CD4-positive, alpha-beta T cell treated with Interleukin-17A for 4 hours (primary cell): ENCODE results near the gene DAPP1.

Experiments used
- DNase-seq: peaks from one replicate; pipeline ENCODE4 v3.0.0-alpha.2; 2020; ENCODE audit warnings: mixed read lengths

Gene DAPP1

DNA sequence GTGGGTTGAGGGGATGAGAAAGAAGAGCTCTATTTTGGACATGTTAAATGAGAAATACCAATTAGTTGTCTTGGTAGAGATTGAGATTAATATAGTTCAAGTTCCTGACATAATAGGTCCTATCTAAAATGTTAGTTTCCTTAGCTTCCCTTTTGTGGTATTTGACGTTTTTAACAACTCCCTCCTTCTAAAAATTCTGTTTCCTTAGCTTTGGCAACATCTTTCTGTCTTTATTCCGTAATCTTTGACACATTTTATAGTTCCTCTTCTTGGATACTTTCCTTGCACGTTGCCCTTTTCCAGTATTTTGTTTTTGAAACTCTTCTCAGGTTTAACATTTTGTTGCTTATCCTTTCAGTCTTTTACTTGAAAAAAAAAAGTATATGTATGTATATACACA is 40.7 kb downstream of the DAPP1 start:
- DNase-seq, result no peak

- DNase-seq, result no peak
These were observed 43.0 kb downstream of the DAPP1 start for GRCh38 chr4:99859618-99860017.

GRCh38 chr4:99860521-99860920 is 43.9 kb downstream of the DAPP1 start:
- no peak for DNase-seq

GRCh38 chr4:99861120-99861905 is 44.7 kb downstream of the DAPP1 start:
- DNase-seq, result no peak

GRCh38 chr4:99863804-99864203 is 47.2 kb downstream of the DAPP1 start:
- DNase-seq, result no peak

DNA sequence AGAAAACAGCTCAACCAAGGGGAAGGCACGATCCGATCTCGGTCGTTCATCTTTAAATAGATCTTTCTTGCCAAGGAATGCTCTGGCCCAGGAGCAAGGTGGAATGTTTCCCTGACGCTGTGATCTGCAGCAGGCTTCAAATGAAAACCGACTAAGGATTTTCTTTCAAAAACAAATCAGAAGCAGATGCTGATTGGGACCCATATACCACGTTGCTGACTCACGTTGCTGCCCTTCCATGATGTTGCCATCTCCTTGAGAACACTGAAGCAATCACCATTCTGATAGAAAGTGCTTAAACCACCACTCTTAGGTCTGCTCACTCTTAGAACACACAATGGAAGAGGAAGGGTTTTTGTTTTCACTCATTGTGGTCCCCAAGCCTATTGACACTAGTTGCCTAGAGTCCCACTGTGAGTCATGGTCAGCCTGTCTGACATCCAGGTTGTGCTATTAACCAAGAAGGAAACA is 51.5 kb downstream of the DAPP1 start:
- no peak for DNase-seq

DNA sequence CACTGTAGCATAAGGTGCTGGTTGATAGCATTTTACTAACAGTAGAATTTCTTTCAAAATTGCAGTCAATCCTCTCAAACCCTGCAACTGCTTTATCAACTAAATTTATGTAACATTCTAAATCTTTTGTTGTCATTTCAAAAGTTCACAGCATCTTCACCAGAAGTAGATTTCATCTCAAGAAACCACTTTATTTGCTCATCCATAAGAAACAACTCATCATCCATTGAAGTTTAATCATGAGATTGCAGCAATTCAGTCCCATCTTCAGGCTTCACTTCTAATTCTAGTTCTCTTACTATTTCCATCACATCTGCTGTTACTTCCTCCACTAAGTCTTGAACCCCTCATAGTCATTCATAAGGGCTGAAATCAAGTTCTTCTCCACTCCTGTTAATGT is 55.9 kb downstream of the DAPP1 start:
- DNase-seq, result no peak

- DNase-seq, result no peak
These were observed 58.4 kb downstream of the DAPP1 start for GRCh38 chr4:99875071-99875470.

GRCh38 chr4:99876946-99877345 is 60.3 kb downstream of the DAPP1 start:
- no peak for DNase-seq

DNA sequence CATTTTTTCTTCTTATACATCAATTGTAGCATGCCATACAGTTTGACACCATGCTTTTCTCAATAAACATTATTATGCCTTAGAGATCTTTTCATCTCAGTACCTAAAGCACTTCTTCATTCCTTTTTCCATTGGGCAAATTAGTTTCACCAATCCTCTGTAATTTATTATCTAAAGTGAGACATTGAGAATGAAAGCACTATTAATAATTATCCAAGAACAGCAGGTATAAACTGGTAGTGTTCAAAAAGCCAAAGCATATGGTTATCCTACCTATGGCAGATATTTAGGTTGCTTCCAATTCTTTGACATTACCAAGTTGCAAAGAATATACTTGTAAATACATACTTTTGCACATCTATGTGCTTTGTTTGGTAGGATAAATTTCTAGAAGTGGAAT is 62.0 kb downstream of the DAPP1 start:
- DNase-seq, result no peak

- DNase-seq, result no peak
These were observed 62.8 kb downstream of the DAPP1 start for GRCh38 chr4:99879458-99879857.

DNA sequence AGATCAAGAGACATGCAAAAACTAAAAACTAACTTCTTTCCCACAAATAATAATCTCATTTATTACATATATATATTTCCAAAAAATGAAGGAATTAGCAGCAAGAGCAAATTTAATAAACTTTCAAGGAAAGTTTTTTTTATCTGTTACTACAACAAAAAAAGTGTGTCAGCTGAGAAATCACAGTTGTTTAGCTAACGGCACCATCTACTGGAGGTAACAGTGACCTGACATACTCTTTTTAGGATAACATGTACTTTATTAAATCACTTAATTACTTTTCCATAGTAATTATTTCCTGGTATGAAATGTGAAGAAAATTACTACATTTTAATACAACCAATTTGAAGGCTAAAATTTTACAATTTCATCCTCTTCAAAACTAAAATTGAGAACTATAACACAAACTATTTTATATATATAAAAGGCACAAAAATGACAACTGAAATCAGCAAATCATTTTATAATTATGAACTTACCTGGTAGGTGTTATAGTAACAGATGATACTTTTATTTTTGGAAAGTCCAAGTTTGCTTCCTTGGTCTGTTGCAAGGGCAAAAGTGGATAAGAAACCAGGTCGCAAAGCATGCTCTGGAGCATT is 68.5 kb downstream of the DAPP1 start:
- peak; percentile 39 for DNase-seq

- no peak for DNase-seq
These were observed 69.1 kb downstream of the DAPP1 start for GRCh38 chr4:99885687-99886086.

- DNase-seq, result no peak
These were observed 69.5 kb downstream of the DAPP1 start for GRCh38 chr4:99886146-99886545.

DNA sequence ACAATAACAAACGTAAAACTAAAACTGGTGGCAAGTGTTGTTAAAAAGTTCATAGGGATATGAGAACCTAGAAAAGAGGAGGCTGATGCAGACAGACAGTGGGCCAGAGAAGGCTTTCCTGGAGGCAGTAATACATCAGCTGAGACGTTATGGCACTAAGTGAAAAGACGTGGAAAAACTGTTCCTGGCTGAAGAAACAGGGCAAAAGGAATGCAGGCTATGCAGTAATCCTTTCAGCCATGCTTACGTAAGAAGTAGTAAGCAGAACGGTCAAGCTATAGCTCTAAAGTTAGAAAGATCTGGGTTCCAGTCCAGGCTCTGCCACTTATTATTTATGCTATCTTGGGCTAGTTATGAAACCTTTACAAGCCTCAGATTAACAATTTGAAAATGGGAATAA is 71.2 kb downstream of the DAPP1 start:
- DNase-seq, result no peak

- no peak for DNase-seq
These were observed 74.7 kb downstream of the DAPP1 start for GRCh38 chr4:99891351-99891750.

DNA sequence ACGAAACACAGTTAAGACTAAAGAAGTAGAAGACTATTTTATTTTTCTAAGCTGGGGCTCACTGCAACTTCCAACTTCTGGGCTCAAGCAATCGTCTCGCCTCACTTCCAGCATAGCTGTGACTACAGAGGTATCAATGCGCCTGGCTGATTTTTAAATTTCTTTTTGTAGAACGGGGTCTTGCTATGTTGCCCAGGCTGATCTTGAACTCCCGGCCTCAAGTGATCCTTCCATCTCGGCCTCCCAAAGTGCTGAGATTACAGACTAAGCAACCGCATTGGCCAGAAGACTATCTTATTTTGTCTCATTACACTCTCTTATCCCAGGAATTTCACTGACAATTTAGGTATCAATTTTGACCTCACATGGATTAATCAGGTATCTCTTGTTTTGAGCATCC is 76.4 kb downstream of the DAPP1 start:
- no peak for DNase-seq

DNA sequence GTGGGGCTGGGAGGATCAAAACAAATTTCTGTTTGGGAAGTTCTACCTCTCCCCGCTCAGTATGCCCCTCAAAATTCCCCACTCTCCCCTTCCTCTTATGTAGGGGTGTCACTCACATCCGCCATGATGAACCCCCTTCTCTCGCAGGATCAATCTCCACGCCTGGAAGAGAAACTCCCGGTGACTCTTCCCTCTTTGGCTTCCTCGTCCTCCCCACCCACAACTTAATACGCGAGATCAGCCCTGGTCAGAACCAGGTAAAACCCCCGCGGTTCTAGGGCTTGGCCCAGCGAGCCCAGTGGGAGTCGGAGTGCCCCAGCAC is 77.2 kb downstream of the DAPP1 start:
- DNase-seq, result no peak

- peak; percentile 90 for DNase-seq
These were observed 77.8 kb downstream of the DAPP1 start, which contains the start of gene LAMTOR3 for GRCh38 chr4:99894161-99894997. TSS of gene LAMTOR3 (minus strand) at chr4:99894427. CDS start at chr4:99893963, 464 bp downstream.

GRCh38 chr4:99894998-99895397 is 78.4 kb downstream of the DAPP1 start:
- no peak for DNase-seq

DNA sequence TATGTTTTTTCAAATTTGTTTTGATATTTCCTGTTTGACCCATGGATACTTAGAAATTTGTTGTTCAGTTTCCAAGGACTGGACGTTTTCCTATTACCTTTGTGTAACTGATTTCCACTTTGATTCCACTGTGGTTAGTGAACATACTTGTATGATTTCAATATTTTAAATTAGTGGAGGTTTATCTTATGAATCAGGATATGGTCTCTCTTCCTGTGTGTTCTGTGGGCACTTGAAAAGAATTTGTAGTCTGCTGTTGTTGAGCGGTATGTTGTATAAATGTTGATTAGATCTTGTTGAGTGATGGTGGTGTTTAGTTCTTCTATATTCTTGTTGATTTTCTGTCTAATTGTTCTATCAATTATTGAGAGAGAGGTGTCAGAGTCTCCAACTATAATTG is 98.8 kb downstream of the DAPP1 start:
- DNase-seq, result no peak

GRCh38 chr4:99917575-99917974 is 100.9 kb downstream of the DAPP1 start:
- DNase-seq, result no peak

GRCh38 chr4:99918656-99919055 is 102.0 kb downstream of the DAPP1 start:
- no peak for DNase-seq
